ENCODE data around the gene DALRD3. TPM values are rescaled to one million over a fixed set of nuclear protein-coding genes. Genes with fewer than 3 reads are reported as not detected.

DALRD3 gene
- total and polyA plus RNA-seq, 2 of the 8 experiments (the other 6 are each of a cell fraction or from before 2014, with no cell fraction given) = 30.4 to 86.5 TPM

DNA sequence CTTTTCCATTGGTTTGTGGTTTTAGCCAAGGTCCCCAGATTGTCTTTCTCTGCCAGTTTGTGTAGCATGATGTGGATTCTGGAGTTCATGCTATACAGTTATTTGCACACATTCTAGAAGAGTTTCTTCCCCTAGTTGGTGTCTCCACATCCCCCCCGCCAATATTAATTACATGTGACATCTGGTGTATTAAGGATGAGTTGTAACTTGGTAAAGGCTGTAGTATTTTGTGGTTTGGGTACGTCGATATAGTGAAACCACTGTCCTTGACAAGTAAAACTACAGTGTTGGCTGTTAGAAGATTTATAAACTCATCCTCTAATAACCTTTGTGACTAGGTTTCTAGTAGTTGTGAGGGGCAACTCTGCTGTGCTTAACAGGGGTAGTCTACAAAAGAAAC lies 52.0 kb downstream of the DALRD3 start:
- Histone ChIP-seq H3K9ac (replicated peaks in 1 of 4; ENCODE audit: extremely low read depth in 1 of 4, low read depth in 3 of 4, low read length in 3 of 4) (no peak overlapping the region), H2BK15ac (ENCODE audit: low read length) (no peak overlapping the region), H3K27me3 (replicated peaks in 1 of 4; ENCODE audit: control insufficient read depth in 3 of 4, extremely low read depth in 1 of 4, insufficient read depth in 3 of 4, low read length in 3 of 4) (no peaks in the 10 kb centered on the region), H3K36me3 (ENCODE audit: control insufficient read depth in 2 of 4, insufficient read depth in 4 of 4, low read length in 3 of 4) (peaks cover 5 to 51% (median 30%) of the 10 kb centered on the region in 4 experiments; a peak in 7 of 8 replicates), H3K4ac (replicated peaks; ENCODE audit: insufficient read length, low read depth, low read length) (no peak overlapping the region), H2AK5ac (ENCODE audit: low read depth, low read length) (no peak overlapping the region), H4K8ac (ENCODE audit: extremely low read depth, insufficient read depth, low read length) (no peak overlapping the region), H4K91ac (replicated peaks; ENCODE audit: insufficient read length, low read length) (no peak overlapping the region), H3K9me3 (ENCODE audit: insufficient read depth in 2 of 2, low read depth in 1 of 2, low read length in 1 of 2) (no peaks in the 10 kb centered on the region), H3K23me2 (ENCODE audit: low read depth, low read length) (no peaks in the 10 kb centered on the region), H3K23ac (ENCODE audit: insufficient read length) (no peak overlapping the region), H3K79me1 (ENCODE audit: low read depth, low read length) (no peaks in the 10 kb centered on the region), H3K4me1 (replicated peaks in 1 of 4; ENCODE audit: control insufficient read depth in 3 of 4, insufficient read depth in 4 of 4, low read length in 3 of 4) (peaks cover 3 to 8% (median 5%) of the 10 kb centered on the region in 4 experiments; a peak in 6 of 7 replicates), H2AFZ (ENCODE audit: low read length) (no peak overlapping the region), H3K56ac (replicated peaks; ENCODE audit: insufficient read length, low read depth, low read length) (no peak overlapping the region), H3K14ac (ENCODE audit: insufficient read length) (no peak overlapping the region), H3K27ac (ENCODE audit: low read depth, low read length) (no peak overlapping the region), H3K4me2 (ENCODE audit: insufficient read depth in 1 of 2, low read depth in 2 of 2, low read length in 2 of 2) (no peak overlapping the region), H2BK20ac (ENCODE audit: low read length) (no peak overlapping the region), H3K79me2 (ENCODE audit: control insufficient read depth in 1 of 2, insufficient read depth in 2 of 2, low read length in 2 of 2) (no peaks in the 10 kb centered on the region), H3K18ac (ENCODE audit: extremely low read depth, low read length) (no peak overlapping the region), H4K5ac (ENCODE audit: insufficient read length, low read depth, low read length) (no peak overlapping the region), H2BK5ac (ENCODE audit: low read depth, low read length) (no peak overlapping the region), H2BK120ac (replicated peaks; ENCODE audit: low read depth, low read length) (no peak overlapping the region), H2BK12ac (ENCODE audit: low read depth, low read length) (no peak overlapping the region), H4K20me1 (replicated peaks in 1 of 2; ENCODE audit: control insufficient read depth in 1 of 2, insufficient read depth in 2 of 2, low read length in 2 of 2) (no peaks in the 10 kb centered on the region), H3K4me3 (ENCODE audit: extremely low read depth in 1 of 4, insufficient read depth in 2 of 4, low read depth in 3 of 4, low read length in 4 of 4) (no peak overlapping the region)
- DNase-seq (ENCODE audit: low read depth in 1 of 2, low spot score in 2 of 2) (no peak), FAIRE-seq (no peak)
- CTCF ChIA-PET (ENCODE audit: partially characterized antibody) = interaction anchor here (0.7 to 2.1 kb wide), 2 partner anchors 60 to 226 kb away, joined by 3 to 6 read pairs; no protein-coding TSS in a partner anchor
- POLR2A ChIA-PET (ENCODE audit: partially characterized antibody) = interaction anchor here (2.1 kb wide), 1 partner anchor 23 kb away, joined by 7 read pairs; the partner anchor contains the start of gene P4HTM
- 99% methylated on average over 3 of the region's 3 CpGs; no CpG with 5 or more reads in 1 of the 2 experiments for WGBS, 2 experiments (ENCODE audit: extremely low coverage in 1 of 2, insufficient coverage in 1 of 2, insufficient read length in 1 of 2, insufficient replicate concordance in 2 of 2, low coverage in 1 of 2, low lambda C conversion rate in 2 of 2, missing lambda C conversion rate in 1 of 2)
- TF ChIP-seq SIRT6 (IDR thresholded peaks at IDR 0.05; ENCODE audit: low read length) (no peak), RNF2 (IDR thresholded peaks at IDR 0.05; ENCODE audit: borderline replicate concordance, low read depth, low read length, missing control alignments, poor library complexity, severe bottlenecking) (no peak), SP2 (IDR thresholded peaks at IDR 0.05; ENCODE audit: low read length) (no peak), GABPA (IDR thresholded peaks at IDR 0.05; ENCODE audit: borderline replicate concordance, insufficient read depth, low read length) (no peak), SP4 (IDR thresholded peaks at IDR 0.05; ENCODE audit: low read length) (no peak), HDAC2 (IDR thresholded peaks at IDR 0.05; ENCODE audit: borderline replicate concordance in 1 of 2, low read depth in 2 of 2, low read length in 2 of 2) (no peak), CBX5 (IDR thresholded peaks at IDR 0.05; ENCODE audit: low read depth, low read length) (no peak), TBP (IDR thresholded peaks at IDR 0.05; ENCODE audit: low read depth, low read length) (no peak), POLR2A (IDR thresholded peaks at IDR 0.05; ENCODE audit: control extremely low read depth in 1 of 2, low read depth in 2 of 2, low read length in 2 of 2) (no peak)
- TF ChIP-seq, protein P1, sequence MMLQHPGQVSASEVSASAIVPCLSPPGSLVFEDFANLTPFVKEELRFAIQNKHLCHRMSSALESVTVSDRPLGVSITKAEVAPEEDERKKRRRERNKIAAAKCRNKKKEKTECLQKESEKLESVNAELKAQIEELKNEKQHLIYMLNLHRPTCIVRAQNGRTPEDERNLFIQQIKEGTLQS (IDR thresholded peaks at IDR 0.05; ENCODE audit: insufficient read depth, low read depth, low read length) = no peak
- TF ChIP-seq, protein P2, sequence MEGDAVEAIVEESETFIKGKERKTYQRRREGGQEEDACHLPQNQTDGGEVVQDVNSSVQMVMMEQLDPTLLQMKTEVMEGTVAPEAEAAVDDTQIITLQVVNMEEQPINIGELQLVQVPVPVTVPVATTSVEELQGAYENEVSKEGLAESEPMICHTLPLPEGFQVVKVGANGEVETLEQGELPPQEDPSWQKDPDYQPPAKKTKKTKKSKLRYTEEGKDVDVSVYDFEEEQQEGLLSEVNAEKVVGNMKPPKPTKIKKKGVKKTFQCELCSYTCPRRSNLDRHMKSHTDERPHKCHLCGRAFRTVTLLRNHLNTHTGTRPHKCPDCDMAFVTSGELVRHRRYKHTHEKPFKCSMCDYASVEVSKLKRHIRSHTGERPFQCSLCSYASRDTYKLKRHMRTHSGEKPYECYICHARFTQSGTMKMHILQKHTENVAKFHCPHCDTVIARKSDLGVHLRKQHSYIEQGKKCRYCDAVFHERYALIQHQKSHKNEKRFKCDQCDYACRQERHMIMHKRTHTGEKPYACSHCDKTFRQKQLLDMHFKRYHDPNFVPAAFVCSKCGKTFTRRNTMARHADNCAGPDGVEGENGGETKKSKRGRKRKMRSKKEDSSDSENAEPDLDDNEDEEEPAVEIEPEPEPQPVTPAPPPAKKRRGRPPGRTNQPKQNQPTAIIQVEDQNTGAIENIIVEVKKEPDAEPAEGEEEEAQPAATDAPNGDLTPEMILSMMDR (IDR thresholded peaks at IDR 0.05; ENCODE audit: control extremely low read depth in 1 of 3, insufficient read depth in 1 of 3, low read depth in 1 of 3, low read length in 3 of 3) = no peak
